Left ventricle myocardium inferior (tissue), 1 donor: Measurements from ENCODE around the gene B3GNT3. TPM values are rescaled to one million over a fixed set of nuclear protein-coding genes. Genes with fewer than 3 reads are reported as not detected.

ENCODE experiments used
- DNase-seq: peaks from one replicate; pipeline ENCODE4 v3.0.0-alpha.2; 2020
- H3K27ac ChIP-seq: fragments of 200-600 bp; replicated peaks from 2 replicates; pipeline ENCODE4 v1.8.0; 2021
- H3K27me3 ChIP-seq: fragments of 200-600 bp; 2 replicates; pipeline ENCODE4 v1.8.0; 2021; ENCODE audit warnings: low read depth
- H3K36me3 ChIP-seq: fragments of 200-600 bp; 2 replicates; pipeline ENCODE4 v1.8.0; 2021
- H3K4me1 ChIP-seq: fragments of 200-600 bp; 2 replicates; pipeline ENCODE4 v1.8.0; 2021
- H3K4me3 ChIP-seq: fragments of 200-600 bp; 2 replicates; pipeline ENCODE4 v1.8.0; 2021; ENCODE audit warnings: mild to moderate bottlenecking, moderate library complexity
- H3K9me3 ChIP-seq: fragments of 200-600 bp; replicated peaks from 2 replicates; pipeline ENCODE4 v1.8.0; 2021
- intact Hi-C: fragments of 100-400 bp; cut with micrococcal nuclease; formaldehyde crosslinking; loops from one replicate; pipeline ENCODE4 v1.11.0; 2022
- long read RNA-seq: library from polyadenylated mRNA; unstranded; transcript quantifications from one replicate; pipeline ENCODE4 v2.0.0, GENCODE V29; 2021
- total RNA-seq: library from RNA; stranded (reverse); fragmentation: NEBNext Ultra II Directional; extraction: Animal tissue kit (Norgen Biotek cat#: 25700); gene quantifications from one replicate; pipeline ENCODE4 v1.2.1, GENCODE V29; 2021
- TF ChIP-seq, protein P1 (sequence below): fragments of 200-600 bp; IDR thresholded peaks from 2 replicates; pipeline ENCODE4 v1.8.0; 2021; ENCODE audit warnings: antibody characterized with exemption, mild to moderate bottlenecking, borderline replicate concordance
- donor health status: DM: no; HTN: yes; CAD: no; lungs with severe emphysema.

B3GNT3 gene, protein sequence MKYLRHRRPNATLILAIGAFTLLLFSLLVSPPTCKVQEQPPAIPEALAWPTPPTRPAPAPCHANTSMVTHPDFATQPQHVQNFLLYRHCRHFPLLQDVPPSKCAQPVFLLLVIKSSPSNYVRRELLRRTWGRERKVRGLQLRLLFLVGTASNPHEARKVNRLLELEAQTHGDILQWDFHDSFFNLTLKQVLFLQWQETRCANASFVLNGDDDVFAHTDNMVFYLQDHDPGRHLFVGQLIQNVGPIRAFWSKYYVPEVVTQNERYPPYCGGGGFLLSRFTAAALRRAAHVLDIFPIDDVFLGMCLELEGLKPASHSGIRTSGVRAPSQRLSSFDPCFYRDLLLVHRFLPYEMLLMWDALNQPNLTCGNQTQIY
- not detected for total RNA-seq
- long read RNA-seq, result 0 reads

DNA sequence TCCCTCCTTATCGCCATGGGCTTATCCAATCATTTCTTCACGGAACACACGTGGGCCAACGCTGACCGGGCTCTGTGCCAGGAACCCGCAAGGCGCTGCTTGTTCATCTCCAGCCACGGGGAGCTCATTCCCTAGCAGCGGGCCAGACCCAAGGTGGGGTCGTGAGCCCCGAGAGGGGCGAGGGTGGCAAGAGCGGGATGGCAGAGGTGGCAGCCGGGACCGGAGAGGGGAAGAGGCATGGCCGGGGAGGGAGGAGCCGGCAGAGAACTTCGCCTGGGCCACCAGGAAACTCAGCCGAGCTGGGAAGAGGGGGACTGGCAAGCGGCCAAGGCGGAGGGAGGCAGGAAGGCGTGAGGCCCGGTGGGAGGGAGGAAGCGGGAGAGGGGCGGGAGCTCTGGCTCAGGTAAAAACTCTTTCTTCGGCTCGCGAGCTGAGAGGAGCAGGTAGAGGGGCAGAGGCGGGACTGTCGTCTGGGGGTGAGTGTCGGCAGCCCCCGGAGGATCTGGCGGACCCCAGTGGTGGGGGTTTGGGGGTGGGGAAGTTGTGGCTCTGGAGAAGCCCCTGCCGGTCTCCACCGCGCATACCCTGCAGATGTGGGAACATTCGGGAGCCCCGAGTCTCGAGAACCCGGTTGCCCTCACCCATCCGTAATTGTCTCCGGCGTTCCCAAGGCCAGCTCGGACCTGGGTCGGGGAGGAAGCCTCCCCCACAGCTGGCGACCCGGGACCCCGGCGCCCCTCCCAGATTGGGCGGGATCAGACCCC, at the start of gene B3GNT3:
Gene B3GNT3 (plus strand): TSS at position 408 of the 764 bp plus-strand sequence. CDS start 12,670 bp downstream, outside the sequence.
- intact Hi-C loops, result no loop called here
- H3K27ac ChIP-seq, result no peak within 1 kb of the TSS
- TF ChIP-seq, protein P1, sequence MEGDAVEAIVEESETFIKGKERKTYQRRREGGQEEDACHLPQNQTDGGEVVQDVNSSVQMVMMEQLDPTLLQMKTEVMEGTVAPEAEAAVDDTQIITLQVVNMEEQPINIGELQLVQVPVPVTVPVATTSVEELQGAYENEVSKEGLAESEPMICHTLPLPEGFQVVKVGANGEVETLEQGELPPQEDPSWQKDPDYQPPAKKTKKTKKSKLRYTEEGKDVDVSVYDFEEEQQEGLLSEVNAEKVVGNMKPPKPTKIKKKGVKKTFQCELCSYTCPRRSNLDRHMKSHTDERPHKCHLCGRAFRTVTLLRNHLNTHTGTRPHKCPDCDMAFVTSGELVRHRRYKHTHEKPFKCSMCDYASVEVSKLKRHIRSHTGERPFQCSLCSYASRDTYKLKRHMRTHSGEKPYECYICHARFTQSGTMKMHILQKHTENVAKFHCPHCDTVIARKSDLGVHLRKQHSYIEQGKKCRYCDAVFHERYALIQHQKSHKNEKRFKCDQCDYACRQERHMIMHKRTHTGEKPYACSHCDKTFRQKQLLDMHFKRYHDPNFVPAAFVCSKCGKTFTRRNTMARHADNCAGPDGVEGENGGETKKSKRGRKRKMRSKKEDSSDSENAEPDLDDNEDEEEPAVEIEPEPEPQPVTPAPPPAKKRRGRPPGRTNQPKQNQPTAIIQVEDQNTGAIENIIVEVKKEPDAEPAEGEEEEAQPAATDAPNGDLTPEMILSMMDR, result no peak
- peak; percentile 38 for DNase-seq
- no peak within 1 kb of the TSS for H3K4me3 ChIP-seq
- no peaks in the 10 kb centered on the region for H3K36me3 ChIP-seq
- peaks cover 100% of the 10 kb centered on the region for H3K27me3 ChIP-seq
- H3K4me1 ChIP-seq, result no peaks in the 10 kb centered on the region
- H3K9me3 ChIP-seq, result no peaks in the 10 kb centered on the region

DNA sequence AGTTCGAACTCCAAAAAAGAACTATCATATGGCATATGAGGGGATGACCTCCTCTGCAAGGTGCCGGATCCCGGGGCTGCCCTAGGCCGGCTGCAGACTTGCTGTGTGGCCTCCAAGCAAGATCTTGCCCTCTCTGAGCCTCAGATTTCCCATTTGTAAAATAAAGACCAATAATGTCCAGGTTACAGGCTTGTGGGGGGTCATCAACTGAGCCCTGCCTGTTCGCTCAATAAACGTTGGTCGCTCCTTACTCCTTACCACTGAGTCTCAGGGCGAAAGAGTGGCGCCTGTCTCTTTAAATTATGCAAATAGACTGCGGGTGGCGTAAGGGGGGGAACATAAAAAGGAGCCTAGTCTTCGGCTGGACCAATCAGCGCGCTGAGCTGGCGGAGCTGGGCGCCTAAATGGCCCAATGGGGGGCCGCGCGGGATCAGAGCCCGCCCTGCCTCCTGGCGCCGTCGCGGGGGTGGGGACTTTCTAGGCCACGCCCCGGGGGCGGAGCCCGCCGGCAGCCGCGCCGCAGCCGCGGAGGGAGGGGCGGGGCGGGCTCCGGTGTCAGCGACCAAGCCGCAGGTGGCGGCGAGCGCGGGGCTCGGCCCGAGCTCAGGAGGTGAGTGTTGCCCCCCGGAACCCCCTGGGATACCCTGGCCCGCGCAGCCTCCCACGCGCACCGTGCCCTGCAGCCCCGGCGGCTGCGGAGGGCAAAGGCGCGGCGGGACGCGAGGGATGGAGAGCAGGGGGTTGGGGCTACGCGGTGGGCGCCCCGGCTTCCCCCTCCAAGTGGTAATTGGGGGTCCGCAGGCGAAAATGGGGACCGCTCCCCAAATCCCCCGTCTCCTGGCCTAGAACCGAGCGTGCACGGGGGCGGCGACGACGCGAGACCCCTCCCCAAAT, 47.5 kb upstream of the B3GNT3 start:
- H3K27ac ChIP-seq, result no peak overlapping the region
- intact Hi-C loops, result no loop called here
- peaks cover 15% of the 10 kb centered on the region for H3K4me1 ChIP-seq
- DNase-seq, result peak; percentile 90
- peak overlapping the region; percentile 59 for H3K4me3 ChIP-seq
- H3K27me3 ChIP-seq, result no peaks in the 10 kb centered on the region
- H3K36me3 ChIP-seq, result no peaks in the 10 kb centered on the region
- TF ChIP-seq, protein P1, result no peak
- H3K9me3 ChIP-seq, result no peaks in the 10 kb centered on the region

DNA sequence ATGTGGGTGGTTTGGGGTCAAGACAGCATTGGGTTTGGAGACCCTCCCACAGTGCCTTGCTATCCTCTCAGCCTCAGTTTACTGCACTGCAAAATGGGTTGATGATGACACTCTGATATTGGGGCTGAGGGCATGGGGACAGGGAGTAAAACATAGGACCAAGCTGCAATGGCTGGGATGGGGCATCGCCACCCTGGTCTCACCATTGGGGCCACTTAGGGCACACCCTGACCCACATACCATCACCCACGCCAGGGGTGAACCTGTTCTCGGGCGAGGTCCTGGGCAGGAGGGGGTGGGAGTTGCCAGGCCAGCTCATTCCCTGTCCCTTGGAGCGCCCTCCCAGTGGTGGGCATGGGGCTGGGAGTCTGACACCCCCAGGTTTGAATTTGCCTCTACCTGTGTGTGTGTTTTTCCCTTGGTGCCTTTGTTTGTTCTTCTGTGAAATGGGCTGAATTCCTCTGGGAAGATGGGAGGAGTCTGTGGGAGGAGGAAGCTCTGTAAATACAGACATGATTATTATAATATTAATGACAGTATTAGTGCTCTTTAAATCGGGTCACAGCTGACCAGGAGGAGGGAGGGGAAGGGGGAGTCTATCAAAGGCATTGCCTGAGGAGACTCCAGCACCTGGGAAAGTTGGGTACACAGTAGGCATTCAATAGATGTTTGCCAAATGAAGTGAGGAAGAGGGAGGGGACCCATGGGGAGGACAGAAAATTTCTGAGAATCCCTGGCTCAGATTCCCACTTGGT, 45.9 kb upstream of the B3GNT3 start:
- no peak overlapping the region for H3K27ac ChIP-seq
- TF ChIP-seq, protein P1, result no peak
- no peak for DNase-seq
- no peaks in the 10 kb centered on the region for H3K36me3 ChIP-seq
- intact Hi-C loops, result no loop called here
- no peaks in the 10 kb centered on the region for H3K9me3 ChIP-seq
- H3K27me3 ChIP-seq, result peaks cover 4% of the 10 kb centered on the region
- H3K4me1 ChIP-seq, result peaks cover 15% of the 10 kb centered on the region
- H3K4me3 ChIP-seq, result no peak overlapping the region

DNA sequence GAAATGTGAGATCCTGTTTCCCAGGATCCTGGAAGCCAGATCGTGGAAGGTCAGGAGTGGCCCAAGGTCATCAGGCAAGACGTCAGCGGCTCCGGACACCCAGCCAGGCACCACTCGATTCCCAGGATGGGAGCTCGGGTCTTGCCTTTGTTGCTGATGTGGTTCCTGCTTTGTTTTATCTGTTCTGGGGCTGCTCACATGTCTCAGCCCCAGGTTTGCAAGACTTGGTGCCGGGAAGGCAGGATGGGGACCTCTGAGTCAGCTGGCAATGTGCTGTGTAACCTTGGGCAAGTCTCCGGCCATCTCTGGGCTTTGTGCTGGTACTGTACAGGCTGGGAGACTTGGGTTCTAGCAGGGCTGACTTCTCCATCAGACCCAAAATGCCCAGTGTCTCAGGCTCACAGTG, 45.0 kb upstream of the B3GNT3 start:
- peaks cover 15% of the 10 kb centered on the region for H3K4me1 ChIP-seq
- no peaks in the 10 kb centered on the region for H3K9me3 ChIP-seq
- TF ChIP-seq, protein P1, result no peak
- H3K4me3 ChIP-seq, result no peak overlapping the region
- H3K36me3 ChIP-seq, result no peaks in the 10 kb centered on the region
- H3K27me3 ChIP-seq, result peaks cover 4% of the 10 kb centered on the region
- intact Hi-C loops, result no loop called here
- no peak for DNase-seq
- no peak overlapping the region for H3K27ac ChIP-seq
